Lower lobe of right lung (tissue), 2 donors: ENCODE results near the gene TARM1. TPM values are rescaled to one million over a fixed set of nuclear protein-coding genes. Genes with fewer than 3 reads are reported as not detected.
A peak's percentile ranks its signal among the peaks of the same experiment; 100 is the strongest.

Experiments used
- ATAC-seq, 2 donors: fragments of 200-7000 bp; cut with Tn5 transposase; one replicate each; pipeline ENCODE4 v1.9.1; 2020 to 2022; ENCODE audit warnings: mild to moderate bottlenecking in 2 of 2, moderate library complexity in 2 of 2
- DNase-seq: peaks from one replicate; pipeline ENCODE4 v3.0.0-alpha.2; 2020
- H3K27ac ChIP-seq: fragments of 200-600 bp; one replicate; pipeline ENCODE4 v1.8.0; 2022
- H3K27me3 ChIP-seq: fragments of 200-600 bp; one replicate; pipeline ENCODE4 v1.8.0; 2022; ENCODE audit warnings: low read depth
- H3K36me3 ChIP-seq: fragments of 200-600 bp; one replicate; pipeline ENCODE4 v1.8.0; 2022; ENCODE audit warnings: mild to moderate bottlenecking
- H3K4me1 ChIP-seq: fragments of 200-600 bp; one replicate; pipeline ENCODE4 v1.8.0; 2022
- H3K4me3 ChIP-seq: fragments of 200-600 bp; one replicate; pipeline ENCODE4 v1.8.0; 2022; ENCODE audit warnings: mild to moderate bottlenecking
- H3K9me3 ChIP-seq: fragments of 200-600 bp; one replicate; pipeline ENCODE4 v1.8.0; 2022
- CTCF ChIP-seq: fragments of 200-600 bp; IDR thresholded peaks from one replicate; pipeline ENCODE4 v1.8.0; 2022; ENCODE audit warnings: antibody characterized with exemption, mild to moderate bottlenecking
- intact Hi-C: fragments of 100-400 bp; cut with DNase I; formaldehyde crosslinking; loops from one replicate; pipeline ENCODE4 v1.11.0; 2022
- total RNA-seq: library from RNA; stranded (reverse); fragmentation: NEBNext Ultra II Directional; extraction: Animal tissue kit (Norgen Biotek cat#: 25700); gene quantifications from one replicate; pipeline ENCODE4 v1.2.1, GENCODE V29; 2021
- donor health status: DM: no; HTN: yes; CAD: no; lungs with severe emphysema.

Gene TARM1
- total RNA-seq, 1 donor from 2014 or later = not detected

DNA sequence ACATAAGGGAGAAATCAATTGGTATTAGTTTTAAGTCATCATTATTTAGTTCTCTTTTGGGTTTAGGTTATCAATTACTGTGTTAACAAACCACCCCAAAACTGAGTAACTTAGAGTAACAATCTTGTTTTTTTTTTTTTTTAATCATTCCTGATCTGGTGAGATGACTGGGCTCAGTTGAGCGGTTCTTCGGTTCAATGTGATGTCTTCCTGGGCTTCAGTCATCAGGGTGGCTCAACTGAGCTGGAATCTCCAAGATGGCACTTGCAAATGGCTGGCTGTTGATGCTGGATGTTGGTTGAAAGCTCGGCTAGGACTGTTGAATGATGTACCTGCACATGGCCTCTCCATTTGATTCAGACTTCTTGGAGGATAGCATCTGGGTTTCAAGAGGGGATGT lies 3.2 kb upstream of the TARM1 start:
- no peak for TF ChIP-seq CTCF
- H3K4me1 ChIP-seq = no peaks in the 10 kb centered on the region
- intact Hi-C loops = no loop called here
- ATAC-seq (no peak), DNase-seq (no peak)
- H3K36me3 ChIP-seq = no peaks in the 10 kb centered on the region
- peaks cover 9% of the 10 kb centered on the region for H3K27me3 ChIP-seq
- H3K9me3 ChIP-seq = peaks cover 9% of the 10 kb centered on the region
- no peak overlapping the region for H3K4me3 ChIP-seq
- no peak overlapping the region for H3K27ac ChIP-seq

DNA sequence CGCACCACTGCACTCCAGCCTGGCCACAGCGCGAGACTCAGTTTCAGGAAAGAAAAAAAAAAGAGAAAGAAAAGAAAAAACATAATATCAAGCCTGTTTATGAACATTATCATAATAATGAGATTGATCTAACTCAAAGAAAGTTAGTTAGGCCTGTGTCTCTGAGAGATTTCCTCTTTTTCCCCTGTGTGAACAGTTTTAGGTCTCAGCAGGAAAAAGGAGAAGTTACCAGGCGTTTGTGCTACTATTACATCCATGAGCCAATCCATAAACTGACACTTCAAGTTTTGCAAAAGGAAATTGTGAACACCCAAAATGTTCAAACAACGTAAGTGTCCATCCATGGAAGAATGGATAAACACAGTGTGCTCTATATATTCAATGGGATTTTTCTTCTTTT lies 3.8 kb downstream of the TARM1 start:
- intact Hi-C loops = no loop called here
- DNase-seq (no peak), ATAC-seq (peak in 1 of 2 donors; percentile 52)
- TF ChIP-seq CTCF = no peak
- Histone ChIP-seq H3K27ac (no peak overlapping the region), H3K36me3 (no peaks in the 10 kb centered on the region), H3K27me3 (peaks cover 3% of the 10 kb centered on the region), H3K4me3 (no peak overlapping the region), H3K4me1 (no peaks in the 10 kb centered on the region), H3K9me3 (peaks cover 9% of the 10 kb centered on the region)

GRCh38 chr19:54074851-54075250 lies 6.3 kb downstream of the TARM1 start:
- no peaks in the 10 kb centered on the region for H3K9me3 ChIP-seq
- ATAC-seq (no peak), DNase-seq (no peak)
- no peak for TF ChIP-seq CTCF
- no peaks in the 10 kb centered on the region for H3K27me3 ChIP-seq
- intact Hi-C loops = no loop called here
- no peaks in the 10 kb centered on the region for H3K4me1 ChIP-seq
- no peak overlapping the region for H3K27ac ChIP-seq
- H3K36me3 ChIP-seq = no peaks in the 10 kb centered on the region
- H3K4me3 ChIP-seq = no peak overlapping the region

DNA sequence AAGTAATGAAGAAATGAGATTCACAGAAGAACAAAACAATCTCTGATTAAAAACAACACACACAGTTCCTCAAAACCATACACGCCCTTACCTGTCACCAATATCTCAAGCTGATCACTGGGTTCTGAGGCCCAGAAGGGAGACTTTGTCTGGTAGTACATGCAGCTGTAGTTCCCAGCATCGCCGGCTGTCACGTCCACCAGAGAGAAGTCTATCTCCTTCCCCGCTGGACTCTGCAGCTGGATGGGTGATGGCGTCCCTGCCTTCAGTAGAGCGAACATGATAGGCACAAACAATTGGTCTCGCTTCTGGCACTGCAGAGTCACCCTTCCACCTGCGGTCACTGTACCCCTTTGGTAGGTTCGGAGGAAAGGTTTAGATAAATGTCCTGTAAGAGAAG lies 7.3 kb downstream of the TARM1 start:
- H3K9me3 ChIP-seq = no peaks in the 10 kb centered on the region
- no peak for ATAC-seq
- no peak overlapping the region for H3K27ac ChIP-seq
- no peaks in the 10 kb centered on the region for H3K36me3 ChIP-seq
- no peaks in the 10 kb centered on the region for H3K4me1 ChIP-seq
- H3K4me3 ChIP-seq = no peak overlapping the region
- no peaks in the 10 kb centered on the region for H3K27me3 ChIP-seq
- no peak for DNase-seq
- intact Hi-C loops = no loop called here
- TF ChIP-seq CTCF = no peak

GRCh38 chr19:54069470-54069869 lies 11.7 kb downstream of the TARM1 start:
- no peak for ATAC-seq
- no peak for DNase-seq
- H3K27me3 ChIP-seq = peaks cover 4% of the 10 kb centered on the region
- H3K36me3 ChIP-seq = no peaks in the 10 kb centered on the region
- H3K9me3 ChIP-seq = no peaks in the 10 kb centered on the region
- H3K4me1 ChIP-seq = no peaks in the 10 kb centered on the region
- H3K4me3 ChIP-seq = no peak overlapping the region
- TF ChIP-seq CTCF = no peak
- intact Hi-C loops = no loop called here
- H3K27ac ChIP-seq = no peak overlapping the region
